HG03175 (cell line): ENCODE measurements around the gene EPHA1.

Experiments used
- ATAC-seq: cut with Tn5 transposase; IDR thresholded peaks from one replicate; pipeline ENCODE4 v1.9.1; 2021; ENCODE audit warnings: mild to moderate bottlenecking, moderate library complexity; ENCODE audit not compliant: unreplicated experiment

Gene EPHA1

GRCh38 chr7:143352531-143353002 lies 56.1 kb downstream of the EPHA1 start:
- no peak for ATAC-seq

DNA sequence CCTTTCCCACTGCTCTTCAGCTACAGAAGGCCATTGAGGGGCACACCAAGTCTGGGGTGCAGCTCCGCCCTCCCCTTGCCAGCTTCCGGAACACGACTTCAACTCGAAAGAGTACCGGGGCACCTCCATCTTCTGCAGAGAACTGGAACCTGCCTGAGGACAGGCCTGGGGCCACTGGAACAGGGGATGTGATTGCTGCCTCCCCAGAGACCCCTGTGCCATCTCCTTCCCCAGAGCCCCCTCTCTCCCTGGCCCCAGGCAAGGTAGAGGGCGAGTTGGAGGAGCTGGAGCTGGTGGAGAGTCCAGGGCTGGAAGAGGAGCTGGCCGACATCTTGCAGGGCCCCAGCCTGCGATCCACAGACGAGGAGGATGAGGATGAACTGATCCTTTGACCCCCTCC lies 57.1 kb downstream of the EPHA1 start:
- ATAC-seq, result no peak

DNA sequence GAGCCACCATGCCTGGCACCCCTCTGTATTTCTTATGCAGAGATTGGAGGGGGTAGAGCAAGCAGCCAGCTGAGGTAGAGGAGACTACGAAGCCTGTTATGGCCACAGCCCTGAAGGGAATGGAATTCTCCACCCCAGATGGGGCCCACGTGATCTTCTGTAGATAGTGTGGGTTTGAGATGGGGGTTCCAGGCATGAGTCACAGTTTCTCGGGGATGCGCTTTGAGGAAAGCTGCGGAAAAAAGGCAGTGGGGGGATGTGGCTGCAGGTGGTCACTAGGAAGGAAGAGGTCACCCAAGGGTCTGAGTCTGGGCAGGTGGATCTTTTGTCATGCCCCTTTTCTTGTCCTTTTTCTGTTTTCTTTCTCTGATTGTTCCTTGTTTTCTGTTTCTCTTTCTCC lies 57.6 kb downstream of the EPHA1 start:
- no peak for ATAC-seq

DNA sequence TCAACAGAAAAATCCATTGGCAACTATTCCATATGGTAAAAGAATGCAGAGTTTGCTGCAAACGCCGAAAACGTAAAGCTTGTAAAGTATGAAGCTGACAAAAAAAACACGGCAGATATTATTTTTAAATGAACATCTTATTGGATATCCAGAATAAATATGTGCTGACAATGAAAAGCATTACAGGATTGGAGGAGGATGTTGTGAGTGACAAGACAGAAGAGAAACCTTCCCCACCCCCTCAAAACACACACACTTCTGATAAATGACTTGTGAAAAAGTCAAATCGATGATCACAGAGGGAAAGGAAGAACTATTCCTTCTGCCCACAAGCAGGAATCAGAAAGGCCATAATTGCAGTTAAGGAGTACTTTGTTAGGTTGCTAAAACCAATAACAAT lies 60.7 kb downstream of the EPHA1 start:
- ATAC-seq, result no peak

DNA sequence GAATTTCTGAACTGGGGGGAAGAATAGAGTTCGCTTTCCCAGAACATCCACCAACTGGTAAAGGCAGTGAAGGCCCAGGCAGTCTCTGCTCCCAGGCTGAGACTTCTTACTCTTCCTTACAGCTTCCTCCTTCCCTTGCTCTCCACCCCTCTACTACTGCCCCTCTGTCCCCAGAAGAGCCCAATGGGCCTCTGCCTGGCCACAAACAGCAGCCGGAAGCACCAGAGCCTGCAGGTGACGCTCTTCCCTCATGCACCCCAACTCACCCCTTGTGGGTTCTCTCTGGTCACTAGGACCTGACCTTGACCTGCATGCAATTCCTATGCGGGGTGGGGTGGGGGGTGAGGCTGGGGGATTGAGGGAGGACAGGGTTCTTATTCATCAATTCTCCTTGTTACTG lies 62.6 kb downstream of the EPHA1 start:
- no peak for ATAC-seq

DNA sequence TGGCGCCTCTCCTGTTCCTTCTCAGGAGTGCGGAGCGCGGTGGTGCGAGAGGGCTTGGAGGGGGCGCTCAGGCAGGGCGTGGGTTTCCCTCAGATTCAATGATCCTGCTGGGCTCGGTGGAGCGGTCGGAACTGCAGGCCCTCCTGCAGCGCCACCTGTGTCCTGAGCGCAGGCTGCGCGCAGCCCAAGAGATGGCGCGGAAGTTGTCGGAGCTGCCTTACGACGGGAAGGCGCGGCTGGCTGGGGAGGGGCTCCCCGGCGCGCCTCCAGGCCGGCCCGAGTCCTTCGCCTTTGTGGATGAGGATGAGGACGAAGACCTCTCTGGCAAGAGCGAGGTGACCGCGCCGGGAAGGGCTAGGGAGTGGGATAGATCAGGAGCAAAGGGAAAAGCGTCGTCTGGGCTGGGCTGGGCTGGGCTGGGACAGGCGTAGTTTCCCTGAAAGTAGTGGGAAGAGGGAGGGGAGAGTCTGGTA lies 63.2 kb downstream of the EPHA1 start:
- peak; percentile 76 for ATAC-seq

- no peak for ATAC-seq
Measured at GRCh38 chr7:143343596-143343995, 65.1 kb downstream of the EPHA1 start.

GRCh38 chr7:143341842-143342241 lies 66.8 kb downstream of the EPHA1 start:
- no peak for ATAC-seq
